NCI-H345 (cell line): ENCODE measurements around the gene SH3RF2.
"Not testable (repeated sequence)": the region's sequence is repeated elsewhere in the genome, so short reads cannot be mapped to it uniquely, and the experiment has no call there.

Experiments
- DNase-seq: peaks from one replicate; lab custom pipeline; 2025; lab: John Stamatoyannopoulos, UW

SH3RF2 gene

GRCh38 chr5:145936401-145937131 is at the start of gene SH3RF2:
Gene SH3RF2, plus strand, starts transcription at chr5:145936578. Its CDS starts 1,351 bp downstream, at chr5:145937929.
- no peak for DNase-seq

GRCh38 chr5:145887217-145887616 is 49.2 kb upstream of the SH3RF2 start:
- no peak for DNase-seq

GRCh38 chr5:145887976-145888574 is 48.3 kb upstream of the SH3RF2 start:
- DNase-seq: no peak

- DNase-seq: no peak
Observed at GRCh38 chr5:145889611-145890010, 46.8 kb upstream of the SH3RF2 start.

- not testable (repeated sequence) for DNase-seq
Observed at GRCh38 chr5:145891378-145891777, 45.0 kb upstream of the SH3RF2 start.

- no peak for DNase-seq
Observed at GRCh38 chr5:145898171-145898570, 38.2 kb upstream of the SH3RF2 start.

GRCh38 chr5:145902421-145902820 is 34.0 kb upstream of the SH3RF2 start:
- no peak for DNase-seq

GRCh38 chr5:145903113-145903512 is 33.3 kb upstream of the SH3RF2 start:
- DNase-seq: no peak

GRCh38 chr5:145903867-145904266 is 32.5 kb upstream of the SH3RF2 start:
- no peak for DNase-seq

- DNase-seq: no peak
Observed at GRCh38 chr5:145904743-145905142, 31.6 kb upstream of the SH3RF2 start.

- no peak for DNase-seq
Observed at GRCh38 chr5:145906401-145906800, 30.0 kb upstream of the SH3RF2 start.

GRCh38 chr5:145908206-145908960 is 28.0 kb upstream of the SH3RF2 start:
- no peak for DNase-seq

GRCh38 chr5:145911164-145911563 is 25.2 kb upstream of the SH3RF2 start:
- DNase-seq: no peak

- no peak for DNase-seq
Observed at GRCh38 chr5:145912019-145912418, 24.4 kb upstream of the SH3RF2 start.

- DNase-seq: no peak
Observed at GRCh38 chr5:145912594-145912993, 23.8 kb upstream of the SH3RF2 start.

GRCh38 chr5:145913701-145914100 is 22.7 kb upstream of the SH3RF2 start:
- DNase-seq: no peak

GRCh38 chr5:145915970-145916638 is 20.3 kb upstream of the SH3RF2 start:
- DNase-seq: no peak

GRCh38 chr5:145917288-145917687 is 19.1 kb upstream of the SH3RF2 start:
- no peak for DNase-seq

- no peak for DNase-seq
Observed at GRCh38 chr5:145918397-145918796, 18.0 kb upstream of the SH3RF2 start.

- no peak for DNase-seq
Observed at GRCh38 chr5:145919413-145919812, 17.0 kb upstream of the SH3RF2 start.

- DNase-seq: no peak
Observed at GRCh38 chr5:145920542-145921210, 15.7 kb upstream of the SH3RF2 start.

GRCh38 chr5:145921211-145921610 is 15.2 kb upstream of the SH3RF2 start:
- no peak for DNase-seq
